Caco-2 (cell line): ENCODE measurements around the gene CAPZA1. TPM values are rescaled to one million over a fixed set of nuclear protein-coding genes. Genes with fewer than 3 reads are reported as not detected.
A peak's percentile ranks its signal among the peaks of the same experiment; 100 is the strongest.

Source experiments
- BruUV-seq: library from RNA; stranded (reverse); fragments of 400-500 nt; replicated peaks from 2 replicates; lab custom pipeline; 2021; lab: Mats Ljungman, UMichigan
- CTCF ChIA-PET: fragments of 300-600 bp; sonication (Branson Sonifier 250); formaldehyde crosslinking; loops from one replicate; lab custom pipeline; 2022; ENCODE audit warnings: antibody characterized with exemption; lab: Charles Lee
- POLR2A ChIA-PET: fragments of 300-600 bp; sonication (Branson Sonifier 250); formaldehyde crosslinking; loops from one replicate; lab custom pipeline; 2022; ENCODE audit warnings: antibody characterized with exemption; lab: Charles Lee
- DNase-seq, 2 experiments: peaks; one replicate each; pipeline versions ENCODE4 v3.0.0 to v3.0.0-alpha.2; 2020 to 2022
- H3K27me3 ChIP-seq: replicated peaks from 2 replicates; pipeline ENCODE4 v1.6.0; 2011; ENCODE audit warnings: low read length; ENCODE audit not compliant: control insufficient read depth, insufficient read depth
- H3K36me3 ChIP-seq: 2 replicates; pipeline ENCODE4 v1.5.1; 2011; ENCODE audit warnings: low read length; ENCODE audit not compliant: control insufficient read depth, insufficient read depth
- H3K4me1 ChIP-seq: fragments of 250-450 bp; sonication (Bioruptor Pico); 2 replicates; pipeline ENCODE4 v1.5.1; 2020; ENCODE audit warnings: mild to moderate bottlenecking
- H3K4me3 ChIP-seq: 2 replicates; pipeline ENCODE4 v1.5.1; 2011; ENCODE audit warnings: low read depth, mild to moderate bottlenecking, control low read depth, low read length
- H3K9me3 ChIP-seq: fragments of 250-450 bp; sonication (Bioruptor Pico); 2 replicates; pipeline ENCODE4 v1.5.1; 2020; ENCODE audit warnings: mild to moderate bottlenecking, moderate library complexity
- H3K27ac Mint-ChIP-seq: one replicate; pipeline ENCODE4 v1.8.0; 2022; ENCODE audit warnings: mixed read lengths; ENCODE audit not compliant: unreplicated experiment
- H3K27me3 Mint-ChIP-seq: one replicate; pipeline ENCODE4 v1.8.0; 2022; ENCODE audit warnings: mixed read lengths; ENCODE audit not compliant: insufficient read depth, unreplicated experiment
- H3K36me3 Mint-ChIP-seq: one replicate; pipeline ENCODE4 v1.8.0; 2022; ENCODE audit warnings: mild to moderate bottlenecking, mixed read lengths; ENCODE audit not compliant: insufficient read depth, unreplicated experiment
- H3K4me1 Mint-ChIP-seq: one replicate; pipeline ENCODE4 v1.8.0; 2022; ENCODE audit warnings: low read depth, mixed read lengths; ENCODE audit not compliant: unreplicated experiment
- H3K4me3 Mint-ChIP-seq: one replicate; pipeline ENCODE4 v1.8.0; 2022; ENCODE audit warnings: mild to moderate bottlenecking, moderate library complexity, mixed read lengths; ENCODE audit not compliant: unreplicated experiment
- H3K9me3 Mint-ChIP-seq: one replicate; pipeline ENCODE4 v1.8.0; 2022; ENCODE audit warnings: mixed read lengths; ENCODE audit not compliant: unreplicated experiment
- intact Hi-C: fragments of 100-400 bp; cut with micrococcal nuclease; formaldehyde crosslinking; loops from one replicate; pipeline ENCODE4 v1.10.0; 2022; ENCODE audit not compliant: unreplicated experiment
- total RNA-seq: library from RNA; stranded (reverse); gene quantifications from 2 replicates; pipeline ENCODE4 v1.2.3, GENCODE V29; 2022
- TF ChIP-seq, protein P1 (sequence below), 2 experiments: fragments of 200-600 bp in 1 of 2; IDR thresholded peaks; 1 replicate in 1 of 2; 2 replicates in 1 of 2; pipeline versions ENCODE4 v1.5.1 to v1.8.0; 2011 to 2022; ENCODE audit warnings: antibody characterized with exemption in 1 of 2, control low read depth in 1 of 2, inconsistent platforms in 1 of 2, low read depth in 1 of 2, low read length in 1 of 2, mild to moderate bottlenecking in 1 of 2, moderate library complexity in 1 of 2; ENCODE audit not compliant: insufficient read depth in 1 of 2, severe bottlenecking in 1 of 2, unreplicated experiment in 1 of 2

The CAPZA1 gene
- total RNA-seq, 1 experiment from 2014 or later = 82.4 TPM

DNA sequence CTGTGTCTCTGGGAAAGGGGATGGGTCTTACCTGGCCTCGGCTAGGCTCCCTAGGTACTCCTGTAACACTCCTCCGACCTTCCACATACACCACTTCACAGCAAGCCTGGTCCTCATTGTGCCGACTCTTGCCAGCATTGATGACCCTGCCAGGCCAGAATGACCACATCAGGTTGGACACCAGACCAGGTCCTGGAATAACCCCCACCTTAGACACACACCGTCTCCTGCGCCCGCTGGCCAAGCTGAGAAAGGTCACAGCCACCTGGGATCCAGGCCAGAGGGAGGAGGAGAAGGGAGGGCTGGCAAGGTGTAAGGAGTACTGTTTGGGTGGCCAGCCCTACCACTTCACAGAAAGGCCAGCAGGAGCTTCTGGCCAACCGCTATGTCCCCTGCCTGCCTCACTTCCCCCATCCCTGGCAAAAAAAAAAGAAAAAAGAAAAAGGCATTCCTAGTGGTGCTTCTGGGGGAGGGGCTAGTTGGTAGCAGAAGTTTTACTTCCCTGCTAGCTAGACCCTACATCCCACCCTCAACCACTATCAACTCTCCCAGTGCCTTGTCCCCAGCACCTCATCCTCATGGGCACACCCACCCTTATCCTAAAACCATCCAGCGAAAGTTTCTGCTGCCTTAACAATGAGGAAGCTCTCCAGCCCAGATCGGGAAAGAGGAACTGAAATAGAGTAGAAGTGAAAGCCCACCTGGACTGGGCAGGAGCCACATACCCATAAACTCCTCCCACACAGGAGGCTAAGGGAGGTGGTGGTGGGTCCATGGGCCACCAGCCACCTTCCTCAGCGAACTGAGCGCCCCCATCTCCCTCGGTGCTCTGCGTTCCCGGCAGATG, 94.1 kb downstream of the CAPZA1 start:
- Histone ChIP-seq H3K4me3 (peak overlapping the region; percentile 50), H3K9me3 (no peaks in the 10 kb centered on the region), H3K4me1 (peaks cover 8% of the 10 kb centered on the region; the same call in 1 of the 2 replicates), H3K27me3 (no peaks in the 10 kb centered on the region), H3K36me3 (no peaks in the 10 kb centered on the region)
- CTCF ChIA-PET = no interaction called here
- H3K27ac Mint-ChIP-seq = no peak overlapping the region
- H3K4me1 Mint-ChIP-seq = peaks cover 9% of the 10 kb centered on the region
- DNase-seq = no peak
- TF ChIP-seq, protein P1, sequence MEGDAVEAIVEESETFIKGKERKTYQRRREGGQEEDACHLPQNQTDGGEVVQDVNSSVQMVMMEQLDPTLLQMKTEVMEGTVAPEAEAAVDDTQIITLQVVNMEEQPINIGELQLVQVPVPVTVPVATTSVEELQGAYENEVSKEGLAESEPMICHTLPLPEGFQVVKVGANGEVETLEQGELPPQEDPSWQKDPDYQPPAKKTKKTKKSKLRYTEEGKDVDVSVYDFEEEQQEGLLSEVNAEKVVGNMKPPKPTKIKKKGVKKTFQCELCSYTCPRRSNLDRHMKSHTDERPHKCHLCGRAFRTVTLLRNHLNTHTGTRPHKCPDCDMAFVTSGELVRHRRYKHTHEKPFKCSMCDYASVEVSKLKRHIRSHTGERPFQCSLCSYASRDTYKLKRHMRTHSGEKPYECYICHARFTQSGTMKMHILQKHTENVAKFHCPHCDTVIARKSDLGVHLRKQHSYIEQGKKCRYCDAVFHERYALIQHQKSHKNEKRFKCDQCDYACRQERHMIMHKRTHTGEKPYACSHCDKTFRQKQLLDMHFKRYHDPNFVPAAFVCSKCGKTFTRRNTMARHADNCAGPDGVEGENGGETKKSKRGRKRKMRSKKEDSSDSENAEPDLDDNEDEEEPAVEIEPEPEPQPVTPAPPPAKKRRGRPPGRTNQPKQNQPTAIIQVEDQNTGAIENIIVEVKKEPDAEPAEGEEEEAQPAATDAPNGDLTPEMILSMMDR (IDR thresholded peaks at IDR 0.05; ENCODE audit: insufficient read depth in 1 of 2, low read depth in 1 of 2, low read length in 1 of 2, severe bottlenecking in 1 of 2, unreplicated experiment in 1 of 2) = no peak
- no TSS peak for BruUV-seq
- intact Hi-C loops = no loop called here
- POLR2A ChIA-PET = no interaction called here
- H3K27me3 Mint-ChIP-seq = no peaks in the 10 kb centered on the region
- peak overlapping the region; percentile 87 for H3K4me3 Mint-ChIP-seq
- H3K9me3 Mint-ChIP-seq = no peaks in the 10 kb centered on the region
- H3K36me3 Mint-ChIP-seq = no peaks in the 10 kb centered on the region

DNA sequence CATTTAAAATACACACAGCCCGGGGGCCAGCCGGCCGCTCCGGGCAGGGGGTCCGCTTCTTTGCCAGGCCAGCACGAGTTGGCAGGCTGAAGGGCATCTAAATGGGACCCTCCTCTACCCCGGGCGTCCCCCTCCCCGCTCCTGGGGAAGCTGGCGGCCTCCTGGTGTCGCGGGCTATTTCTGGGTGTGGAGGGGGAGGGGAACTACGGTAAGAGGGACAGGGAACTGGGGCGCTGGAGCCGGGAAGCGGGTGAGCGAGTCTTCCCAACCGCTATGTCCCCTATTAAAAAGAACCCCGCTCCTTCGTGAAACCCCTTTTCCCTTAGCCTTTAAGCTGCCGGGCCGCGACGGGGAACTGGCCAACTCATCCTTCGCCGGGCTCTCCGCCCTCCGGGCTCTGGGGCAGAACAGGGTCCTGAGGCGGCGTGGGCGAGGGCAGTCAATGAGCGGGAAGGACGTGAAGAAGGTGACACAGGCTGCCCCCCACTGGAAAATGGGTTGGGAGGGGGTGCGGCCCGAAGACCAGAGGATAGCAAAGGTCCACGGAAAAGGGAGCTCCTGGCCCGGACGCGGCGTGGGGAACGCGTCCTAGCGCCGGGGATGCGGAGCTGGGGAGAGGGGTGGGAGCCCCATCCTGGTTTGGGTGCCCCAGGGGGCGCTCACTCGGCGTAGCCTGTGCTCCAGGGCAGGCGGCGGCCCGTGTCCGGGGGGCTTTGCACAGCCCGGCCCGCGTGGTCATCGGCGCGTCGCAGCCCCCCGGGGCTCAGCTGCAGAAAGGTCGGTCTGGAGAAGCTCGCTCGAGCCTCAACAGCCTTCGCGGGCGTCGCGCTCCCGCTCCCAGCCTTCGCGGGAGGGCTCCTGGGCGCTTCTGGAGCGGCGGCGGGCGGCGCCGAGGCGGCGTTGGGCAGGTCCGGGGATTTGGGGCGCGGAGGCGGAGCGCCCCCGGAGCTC, 95.0 kb downstream of the CAPZA1 start:
- Histone ChIP-seq H3K4me1 (peaks cover 8% of the 10 kb centered on the region; the same call in 1 of the 2 replicates), H3K36me3 (no peaks in the 10 kb centered on the region), H3K9me3 (no peaks in the 10 kb centered on the region), H3K27me3 (no peaks in the 10 kb centered on the region), H3K4me3 (peak overlapping the region; percentile 50)
- TF ChIP-seq, protein P1 (IDR thresholded peaks at IDR 0.05; ENCODE audit: insufficient read depth in 1 of 2, low read depth in 1 of 2, low read length in 1 of 2, severe bottlenecking in 1 of 2, unreplicated experiment in 1 of 2) = peak in 1 of 2 experiments; percentile 1
- no peaks in the 10 kb centered on the region for H3K27me3 Mint-ChIP-seq
- BruUV-seq = no TSS peak
- H3K36me3 Mint-ChIP-seq = no peaks in the 10 kb centered on the region
- H3K4me3 Mint-ChIP-seq = peak overlapping the region; percentile 87
- ChIA-PET CTCF (interaction anchor here (0.9 to 3.7 kb wide), 9 partner anchors 10 to 358 kb away, joined by 3 to 55 read pairs (median 4); partner anchors contain the start of gene LRIG2), POLR2A (interaction anchor here (0.6 to 1.2 kb wide), 2 partner anchors 40 to 243 kb away, joined by 3 read pairs; partner anchors contain the start of gene MOV10)
- H3K27ac Mint-ChIP-seq = no peak overlapping the region
- H3K4me1 Mint-ChIP-seq = peaks cover 11% of the 10 kb centered on the region
- H3K9me3 Mint-ChIP-seq = no peaks in the 10 kb centered on the region
- intact Hi-C loops = no loop called here
- DNase-seq = no peak
